Thyroid gland (tissue), 4 donors: ENCODE measurements around the gene IL19. TPM values are rescaled to one million over a fixed set of nuclear protein-coding genes. Genes with fewer than 3 reads are reported as not detected.

Experiments used
- DNase-seq, 2 donors: peaks; one replicate each; pipeline ENCODE4 v3.0.0-alpha.2; 2019
- H3K27ac ChIP-seq, 3 donors: fragments of 200-600 bp; sonication (generic); 1 replicate in 2 of 3; 2 replicates in 1 of 3; pipeline ENCODE4 v1.5.1; 2016 to 2019; ENCODE audit warnings: mild to moderate bottlenecking in 1 of 3, moderate library complexity in 1 of 3
- H3K27me3 ChIP-seq: fragments of 200-600 bp; sonication (generic); one replicate; pipeline ENCODE4 v1.5.1; 2019
- H3K36me3 ChIP-seq, 2 donors: fragments of 200-600 bp; sonication (generic); one replicate each; pipeline ENCODE4 v1.5.1; 2016 to 2019
- H3K4me1 ChIP-seq, 2 donors: fragments of 200-600 bp; sonication (generic); one replicate each; pipeline ENCODE4 v1.5.1; 2017 to 2019
- H3K4me3 ChIP-seq, 3 donors: fragments of 200-600 bp; sonication (generic); replicated peaks in 1 of 3; 1 replicate in 2 of 3; 2 replicates in 1 of 3; pipeline ENCODE4 v1.5.1; 2016; ENCODE audit warnings: mild to moderate bottlenecking in 1 of 3
- H3K9me3 ChIP-seq: fragments of 200-600 bp; sonication (generic); one replicate; pipeline ENCODE4 v1.5.1; 2017
- POLR2A ChIP-seq, 2 donors: fragments of 450-650 bp; IDR thresholded peaks; one replicate each; pipeline ENCODE4 v1.6.1; 2017; ENCODE audit warnings: antibody characterized with exemption in 2 of 2, mild to moderate bottlenecking in 2 of 2, moderate library complexity in 1 of 2
- WGBS, 2 donors: methylation state at CpG; one replicate each; pipeline ENCODE4 v1.1.5; 2017; 5-methylcytosine and 5-hydroxymethylcytosine counted together
- intact Hi-C: fragments of 100-400 bp; cut with DNase I; formaldehyde crosslinking; loops from one replicate; pipeline ENCODE4 v1.15.1; 2023
- total RNA-seq, 4 donors: library from RNA; depleted of rRNA; stranded (reverse); fragments of >200 nt; gene quantifications; one replicate each; pipeline ENCODE4 v1.2.3, GENCODE V29; 2016
- TF ChIP-seq, protein P1 (sequence below), 6 experiments: fragments of 200-600 bp in 3 of 6; fragments of 450-650 bp in 3 of 6; sonication (generic) in 3 of 6; IDR thresholded peaks; one replicate each; pipeline ENCODE4 v1.5.1; 2016 to 2019; ENCODE audit warnings: antibody characterized with exemption in 6 of 6, mild to moderate bottlenecking in 2 of 6, inconsistent platforms in 1 of 6, moderate library complexity in 1 of 6

Gene IL19
- total RNA-seq, 4 donors from 2014 or later = not detected

DNA sequence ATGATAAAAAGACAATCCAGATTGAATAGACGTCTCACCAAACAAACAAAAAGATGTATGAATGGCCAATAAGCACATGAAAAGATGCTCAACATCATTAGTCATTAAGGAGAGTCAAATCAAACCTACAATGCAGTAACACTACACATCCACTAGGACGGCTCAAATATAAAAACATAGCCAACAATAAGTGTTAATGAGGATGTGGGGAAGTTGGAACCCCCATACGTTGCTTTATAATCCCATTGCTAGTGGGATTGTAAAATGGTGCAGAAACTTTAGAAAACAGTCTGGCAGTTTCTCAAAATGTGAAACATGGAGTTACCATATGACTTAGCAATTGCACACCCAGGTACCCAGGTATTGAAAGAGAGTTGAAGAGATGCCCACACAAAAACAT is 112.0 kb downstream of the IL19 start:
- no peaks in the 10 kb centered on the region for H3K36me3 ChIP-seq
- intact Hi-C loops = no loop called here
- no peak overlapping the region for H3K4me3 ChIP-seq
- H3K27ac ChIP-seq = no peak overlapping the region
- WGBS, 2 donors = 77 to 78% methylated on average over 3 of the region's 3 CpGs
- TF ChIP-seq POLR2A (IDR thresholded peaks at IDR 0.05) = no peak
- TF ChIP-seq, protein P1, sequence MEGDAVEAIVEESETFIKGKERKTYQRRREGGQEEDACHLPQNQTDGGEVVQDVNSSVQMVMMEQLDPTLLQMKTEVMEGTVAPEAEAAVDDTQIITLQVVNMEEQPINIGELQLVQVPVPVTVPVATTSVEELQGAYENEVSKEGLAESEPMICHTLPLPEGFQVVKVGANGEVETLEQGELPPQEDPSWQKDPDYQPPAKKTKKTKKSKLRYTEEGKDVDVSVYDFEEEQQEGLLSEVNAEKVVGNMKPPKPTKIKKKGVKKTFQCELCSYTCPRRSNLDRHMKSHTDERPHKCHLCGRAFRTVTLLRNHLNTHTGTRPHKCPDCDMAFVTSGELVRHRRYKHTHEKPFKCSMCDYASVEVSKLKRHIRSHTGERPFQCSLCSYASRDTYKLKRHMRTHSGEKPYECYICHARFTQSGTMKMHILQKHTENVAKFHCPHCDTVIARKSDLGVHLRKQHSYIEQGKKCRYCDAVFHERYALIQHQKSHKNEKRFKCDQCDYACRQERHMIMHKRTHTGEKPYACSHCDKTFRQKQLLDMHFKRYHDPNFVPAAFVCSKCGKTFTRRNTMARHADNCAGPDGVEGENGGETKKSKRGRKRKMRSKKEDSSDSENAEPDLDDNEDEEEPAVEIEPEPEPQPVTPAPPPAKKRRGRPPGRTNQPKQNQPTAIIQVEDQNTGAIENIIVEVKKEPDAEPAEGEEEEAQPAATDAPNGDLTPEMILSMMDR (IDR thresholded peaks at IDR 0.05) = no peak
- H3K4me1 ChIP-seq = peaks cover 0 to 5% of the 10 kb centered on the region in 2 donors
- no peaks in the 10 kb centered on the region for H3K27me3 ChIP-seq
- no peak for DNase-seq
- H3K9me3 ChIP-seq = no peaks in the 10 kb centered on the region

DNA sequence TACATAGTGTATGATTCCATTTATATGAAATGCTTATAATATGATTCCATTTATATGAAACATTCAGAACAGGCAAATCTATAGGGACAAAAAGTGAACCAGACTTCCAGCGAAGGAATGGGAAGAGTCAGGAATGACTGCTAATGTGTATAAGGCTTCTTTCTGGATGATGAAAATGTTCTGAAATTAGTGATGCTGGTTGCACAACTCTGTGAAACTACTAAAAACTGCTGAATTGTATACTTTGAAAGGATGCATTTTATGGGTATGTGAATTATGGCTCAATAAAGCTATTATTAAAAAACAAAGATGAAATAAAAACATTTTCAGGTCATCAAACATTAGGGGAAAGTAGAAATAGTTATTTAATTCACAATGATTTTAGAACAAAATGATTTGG is 112.6 kb downstream of the IL19 start:
- no peaks in the 10 kb centered on the region for H3K9me3 ChIP-seq
- no peak overlapping the region for H3K27ac ChIP-seq
- intact Hi-C loops = no loop called here
- no peak for DNase-seq
- no peak overlapping the region for H3K4me3 ChIP-seq
- no peaks in the 10 kb centered on the region for H3K27me3 ChIP-seq
- H3K36me3 ChIP-seq = no peaks in the 10 kb centered on the region
- H3K4me1 ChIP-seq = peaks cover 5 to 10% of the 10 kb centered on the region in 2 donors
- WGBS, 2 donors = 92 to 96% methylated on average over 1 of the region's 1 CpG
- no peak for TF ChIP-seq POLR2A (IDR thresholded peaks at IDR 0.05)
- TF ChIP-seq, protein P1 (IDR thresholded peaks at IDR 0.05) = no peak

DNA sequence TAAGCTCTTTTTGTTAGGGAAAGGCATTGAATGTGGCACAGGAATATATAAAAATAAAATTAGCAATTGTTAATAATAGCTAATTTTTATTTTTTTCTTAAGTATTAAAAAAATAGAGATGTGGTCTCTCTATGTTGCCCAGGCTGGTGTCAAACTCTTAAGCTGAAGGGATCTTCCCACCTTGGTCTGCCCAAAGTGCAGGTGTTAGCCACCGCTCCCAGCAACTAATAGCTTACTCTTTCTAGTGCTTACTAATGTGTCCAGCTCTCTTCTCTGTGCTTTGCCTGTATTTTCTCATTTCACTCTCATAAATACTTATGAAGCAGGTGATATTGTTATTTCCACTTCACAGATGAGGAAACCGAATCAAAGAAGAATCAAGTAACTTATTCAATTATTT is 113.3 kb downstream of the IL19 start:
- DNase-seq = no peak
- no peak overlapping the region for H3K4me3 ChIP-seq
- 92 to 98% methylated on average over 2 of the region's 2 CpGs for WGBS, 2 donors
- peaks cover 6 to 11% of the 10 kb centered on the region in 2 donors for H3K4me1 ChIP-seq
- H3K36me3 ChIP-seq = no peaks in the 10 kb centered on the region
- H3K9me3 ChIP-seq = no peaks in the 10 kb centered on the region
- no peak for TF ChIP-seq POLR2A (IDR thresholded peaks at IDR 0.05)
- TF ChIP-seq, protein P1 (IDR thresholded peaks at IDR 0.05) = no peak
- H3K27ac ChIP-seq = no peak overlapping the region
- H3K27me3 ChIP-seq = no peaks in the 10 kb centered on the region
- intact Hi-C loops = no loop called here

DNA sequence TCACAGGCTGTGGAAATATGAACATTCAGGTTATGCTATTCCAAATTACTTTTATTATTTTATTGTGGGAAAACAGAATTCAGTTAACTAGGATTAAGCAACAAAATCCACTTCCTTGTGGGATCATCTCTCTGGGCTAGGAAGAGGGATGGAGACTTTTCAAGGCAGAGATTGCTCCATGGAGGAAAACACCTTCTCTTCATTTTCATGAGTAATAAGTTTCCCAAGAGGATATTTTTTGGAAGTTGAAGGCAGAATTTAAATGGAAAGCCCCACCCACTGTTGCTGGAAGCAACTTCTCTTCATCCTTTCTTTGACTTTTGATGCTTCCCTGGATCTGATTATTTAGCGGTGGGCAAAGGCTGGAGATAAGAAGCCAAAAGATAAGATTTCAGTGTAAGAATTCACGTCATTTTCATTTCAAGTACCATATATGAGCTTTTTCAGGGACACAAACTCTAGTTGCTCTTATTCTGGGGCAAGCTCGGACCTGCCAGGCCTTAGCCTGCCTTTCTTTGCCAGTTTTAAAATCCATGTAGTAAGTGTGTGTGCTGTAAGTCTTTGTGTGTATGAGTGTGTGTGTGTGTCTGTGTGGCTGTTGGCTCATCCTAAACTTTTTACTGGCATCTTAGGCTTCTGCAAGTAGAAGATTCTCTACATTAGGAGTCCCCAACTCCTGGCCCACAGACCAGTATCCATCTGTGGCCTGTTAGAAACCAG is 114.9 kb downstream of the IL19 start:
- peaks cover 6 to 13% of the 10 kb centered on the region in 2 donors for H3K4me1 ChIP-seq
- no peak overlapping the region for H3K4me3 ChIP-seq

DNA sequence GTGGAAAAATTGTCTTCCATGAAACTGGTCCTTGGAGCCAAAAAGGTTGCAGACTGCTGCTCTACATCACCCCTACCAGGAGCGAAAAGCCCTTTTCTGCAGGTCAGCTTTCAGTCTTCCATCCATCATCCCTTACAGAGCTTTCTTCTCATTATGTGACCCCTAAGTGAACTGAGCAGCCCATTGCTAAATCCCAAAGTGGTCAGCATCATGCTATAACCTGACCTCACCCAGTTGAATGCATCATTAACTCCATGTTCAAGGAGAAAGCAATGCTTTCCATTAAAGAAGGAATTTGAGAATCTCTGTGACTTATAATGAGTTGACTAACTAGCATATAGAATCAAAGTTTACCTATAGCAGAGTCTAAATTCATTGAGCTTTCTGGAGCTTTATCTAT is 116.3 kb downstream of the IL19 start:
- TF ChIP-seq, protein P1 (IDR thresholded peaks at IDR 0.05) = no peak
- no peak for TF ChIP-seq POLR2A (IDR thresholded peaks at IDR 0.05)
- Histone ChIP-seq H3K27ac (no peak overlapping the region), H3K36me3 (no peaks in the 10 kb centered on the region), H3K4me3 (no peak overlapping the region), H3K27me3 (no peaks in the 10 kb centered on the region), H3K9me3 (no peaks in the 10 kb centered on the region), H3K4me1 (peaks cover 6 to 14% of the 10 kb centered on the region in 2 donors)
- WGBS, 2 donors = 92 to 93% methylated on average over 1 of the region's 1 CpG
- intact Hi-C loops = no loop called here
- DNase-seq = no peak

More for the DNA sequence above, 114.9 kb downstream of the IL19 start:
- no peak overlapping the region for H3K27ac ChIP-seq
- intact Hi-C loops = no loop called here
- no peaks in the 10 kb centered on the region for H3K9me3 ChIP-seq
- no peak for DNase-seq
- TF ChIP-seq, protein P1 (IDR thresholded peaks at IDR 0.05) = no peak
- no peak for TF ChIP-seq POLR2A (IDR thresholded peaks at IDR 0.05)
- H3K36me3 ChIP-seq = no peaks in the 10 kb centered on the region
- no peaks in the 10 kb centered on the region for H3K27me3 ChIP-seq
- 83 to 92% methylated on average over 3 of the region's 3 CpGs for WGBS, 2 donors
